UCSD-AML1 (cell line): ENCODE measurements around the gene CAMK2N2.

Experiments
- DNase-seq: peaks from one replicate; lab custom pipeline; 2025; ENCODE audit not compliant: unreplicated experiment; lab: John Stamatoyannopoulos, UW

CAMK2N2 gene

DNA sequence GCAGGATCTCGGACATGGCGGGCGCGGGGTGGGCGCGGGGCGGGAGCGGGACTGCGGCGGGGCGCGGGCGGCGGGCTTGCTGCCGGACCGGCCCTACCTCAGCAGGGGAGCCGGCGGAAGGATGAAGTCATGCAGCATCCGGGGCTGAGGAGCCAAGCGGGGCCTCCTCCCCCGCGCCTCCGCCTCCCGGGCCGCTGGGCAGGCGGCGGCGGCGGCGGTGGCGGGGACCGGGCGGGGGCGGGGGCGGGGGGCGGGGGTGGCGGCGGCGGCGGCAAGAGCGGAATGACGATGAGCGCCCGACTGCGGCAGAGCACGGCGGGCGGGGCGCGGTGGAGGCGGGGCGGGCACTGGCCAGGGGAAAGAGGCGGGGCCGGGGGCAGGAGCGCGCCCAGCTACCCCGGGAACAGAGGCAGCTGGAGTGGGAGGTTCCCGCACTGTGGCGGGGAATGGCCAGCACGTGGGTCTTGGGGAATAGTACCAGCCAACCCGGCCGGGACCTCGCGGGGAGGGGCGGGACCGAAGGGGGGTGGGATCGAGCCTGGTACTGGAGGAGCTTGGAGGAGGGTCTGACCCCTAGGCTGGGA, at the start of gene CAMK2N2:
TSS of gene CAMK2N2 (minus strand) at position 284 of the 584 bp plus-strand sequence. CDS start at position 16, 268 bp downstream.
- DNase-seq: peak; percentile 44

DNA sequence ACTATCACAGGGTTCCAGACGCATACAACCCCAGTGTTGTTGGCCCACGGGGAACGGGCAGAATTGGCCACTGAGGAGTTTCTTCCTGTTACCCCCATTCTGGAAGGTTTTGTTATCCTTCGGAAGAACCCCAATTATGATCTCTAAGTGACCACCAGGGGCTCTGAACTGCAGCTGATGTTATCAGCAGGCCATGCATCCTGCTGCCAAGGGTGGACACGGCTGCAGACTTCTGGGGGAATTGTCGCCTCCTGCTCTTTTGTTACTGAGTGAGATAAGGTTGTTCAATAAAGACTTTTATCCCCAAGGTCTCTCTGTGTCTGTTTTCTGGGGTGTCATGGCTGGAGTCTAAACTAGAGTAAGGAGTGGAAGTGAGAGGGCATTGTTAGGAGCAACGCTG, 47.4 kb upstream of the CAMK2N2 start:
- no peak for DNase-seq

DNA sequence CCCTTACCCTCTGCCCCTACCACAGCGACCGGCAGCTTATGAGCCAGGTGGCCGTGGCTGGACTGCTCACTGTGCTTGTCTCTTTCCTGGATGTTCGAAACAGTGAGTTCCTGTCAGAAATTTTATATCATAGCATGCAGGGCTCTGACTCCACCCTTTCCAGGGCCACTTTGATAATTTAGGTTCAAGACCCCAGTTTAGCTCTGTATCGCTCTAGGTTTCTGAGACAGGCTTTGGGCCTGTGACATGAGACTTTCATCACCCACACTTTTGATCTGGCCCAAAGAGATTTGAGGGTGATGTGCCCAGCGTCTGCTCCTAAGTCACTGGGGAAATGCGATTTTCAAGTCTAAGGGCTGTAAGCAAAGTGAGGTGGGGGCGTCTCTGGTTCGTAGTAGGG, 46.6 kb upstream of the CAMK2N2 start:
- DNase-seq: no peak

DNA sequence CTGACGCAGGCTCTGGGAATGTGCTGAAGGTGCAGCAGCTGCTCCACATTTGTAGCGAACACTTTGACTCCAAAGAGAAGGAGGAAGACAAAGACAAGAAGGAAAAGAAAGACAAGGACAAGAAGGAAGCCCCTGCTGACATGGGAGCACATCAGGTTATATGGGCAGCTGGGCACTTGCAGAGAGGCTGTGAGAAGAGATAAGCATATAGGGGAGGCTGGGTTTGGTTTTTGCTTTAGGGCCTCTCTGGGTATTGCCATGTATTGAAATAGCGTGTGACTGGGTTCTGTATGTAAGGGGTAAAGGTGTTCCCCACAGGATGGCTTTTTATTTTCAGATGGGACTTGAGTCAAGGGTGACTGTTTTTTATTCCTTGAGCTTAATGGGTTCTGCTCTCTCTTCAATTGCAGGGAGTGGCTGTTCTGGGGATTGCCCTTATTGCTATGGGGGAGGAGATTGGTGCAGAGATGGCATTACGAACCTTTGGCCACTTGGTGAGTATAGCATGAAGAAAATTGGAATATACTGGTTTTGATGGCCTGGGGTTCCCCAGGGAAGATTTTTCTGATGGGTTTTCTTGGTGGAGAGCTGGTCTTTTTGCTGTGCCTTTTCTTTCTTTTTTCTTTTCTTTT, 45.1 kb upstream of the CAMK2N2 start:
- no peak for DNase-seq

DNA sequence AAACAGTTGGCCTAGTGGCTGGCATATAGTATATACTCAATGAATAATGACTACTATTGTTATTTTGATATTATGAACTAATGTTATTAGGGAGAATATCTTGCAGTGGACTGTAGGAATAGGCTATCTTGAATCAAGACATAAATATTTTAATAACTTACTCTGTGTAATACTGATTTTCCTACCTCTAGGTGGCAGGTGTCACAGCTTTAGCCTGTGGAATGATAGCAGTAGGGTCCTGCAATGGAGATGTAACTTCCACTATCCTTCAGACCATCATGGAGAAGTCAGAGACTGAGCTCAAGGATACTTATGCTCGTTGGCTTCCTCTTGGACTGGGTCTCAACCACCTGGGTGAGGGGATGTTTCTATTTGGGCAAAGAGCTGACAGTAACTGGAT, 44.2 kb upstream of the CAMK2N2 start:
- DNase-seq: no peak

DNA sequence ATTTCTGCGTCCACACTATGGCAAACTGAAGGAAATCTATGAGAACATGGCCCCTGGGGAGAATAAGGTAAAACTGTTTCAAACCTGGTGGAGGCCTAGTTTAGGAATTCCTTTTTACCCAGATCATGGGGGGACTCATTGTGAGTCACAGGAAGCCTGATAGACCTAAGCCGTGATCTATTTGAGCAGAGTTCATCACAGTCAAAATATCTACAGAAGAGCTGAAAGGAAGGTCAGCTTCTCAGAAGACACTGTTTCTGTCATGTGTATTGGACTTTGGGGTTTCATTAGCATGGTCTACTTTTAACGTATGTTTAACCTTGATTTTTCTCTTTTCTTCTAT, 39.0 kb upstream of the CAMK2N2 start:
- no peak for DNase-seq

DNA sequence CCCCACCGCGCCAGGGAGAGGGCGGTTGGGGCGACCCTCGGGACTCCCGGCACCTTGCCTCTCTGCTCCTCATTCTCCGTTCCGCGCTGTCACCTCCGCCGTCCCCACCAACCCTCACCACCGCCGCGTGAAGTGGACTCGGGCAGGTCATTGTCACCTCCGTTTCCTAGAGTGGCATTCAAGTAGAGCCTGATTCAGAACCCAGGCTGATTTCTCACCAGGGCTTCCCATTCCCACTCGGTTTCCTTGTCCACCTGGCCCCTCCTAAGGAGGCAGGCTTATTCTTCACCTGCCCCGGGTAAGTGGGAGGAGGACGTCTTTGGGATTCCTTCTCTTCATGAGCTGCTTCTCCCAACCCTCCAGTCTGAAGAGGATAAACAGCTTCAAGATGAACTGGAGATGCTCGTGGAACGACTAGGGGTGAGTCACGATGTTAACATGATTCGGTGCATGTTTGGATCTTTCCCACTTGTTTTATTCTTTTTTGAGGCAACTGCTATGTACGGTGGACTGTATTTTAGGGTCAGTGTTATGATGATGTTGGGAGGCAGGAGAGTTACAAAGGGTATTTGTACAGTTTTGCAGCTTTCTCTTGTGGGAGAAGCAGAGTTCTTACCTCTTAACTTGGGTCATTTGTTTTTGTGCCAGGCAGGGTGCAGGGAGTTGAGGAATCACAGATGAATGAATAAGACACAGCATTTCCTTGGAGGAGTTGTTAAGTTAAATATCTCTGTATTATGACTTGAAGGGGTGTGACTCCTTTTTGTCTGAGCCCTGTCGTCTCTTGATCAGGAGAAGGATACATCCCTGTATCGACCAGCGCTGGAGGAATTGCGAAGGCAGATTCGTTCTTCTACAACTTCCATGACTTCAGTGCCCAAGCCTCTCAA, 38.4 kb upstream of the CAMK2N2 start:
- DNase-seq: no peak

DNA sequence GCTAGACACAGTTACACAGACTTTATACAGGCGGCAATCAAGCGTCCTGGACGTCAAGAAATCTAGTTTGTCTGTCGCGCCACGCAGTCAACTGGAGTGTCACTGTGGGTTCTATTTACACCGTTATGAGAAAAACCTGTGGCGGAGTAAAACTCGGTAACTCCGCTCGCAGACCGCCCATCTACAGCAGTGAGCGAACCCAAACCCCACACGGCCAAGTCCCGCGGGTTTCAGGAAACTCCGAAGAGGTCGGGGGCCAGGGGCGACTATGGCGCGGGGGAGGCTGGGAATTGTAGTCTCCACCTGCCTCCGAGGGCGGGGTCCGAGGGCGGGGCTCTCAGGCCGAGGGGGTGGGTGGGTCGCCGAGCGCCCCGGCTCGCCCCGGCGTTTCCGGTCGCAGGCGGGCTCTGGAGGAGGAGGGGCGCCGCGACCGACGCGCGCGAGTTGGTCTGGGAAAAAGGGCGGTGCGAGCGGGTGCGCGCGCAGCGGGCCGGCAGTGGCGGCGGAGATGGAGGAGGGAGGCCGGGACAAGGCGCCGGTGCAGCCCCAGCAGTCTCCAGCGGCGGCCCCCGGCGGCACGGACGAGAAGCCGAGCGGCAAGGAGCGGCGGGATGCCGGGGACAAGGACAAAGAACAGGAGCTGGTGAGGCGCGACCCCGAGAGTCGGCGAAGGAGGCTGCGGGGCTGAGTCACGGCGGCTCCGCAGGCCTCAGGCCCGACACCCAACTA, 37.6 kb upstream of the CAMK2N2 start, which contains the start of gene PSMD2:
TSS of gene PSMD2 (plus strand) at position 483 of the 729 bp plus-strand sequence. CDS start at position 509, 26 bp downstream.
- DNase-seq: peak; percentile 98

DNA sequence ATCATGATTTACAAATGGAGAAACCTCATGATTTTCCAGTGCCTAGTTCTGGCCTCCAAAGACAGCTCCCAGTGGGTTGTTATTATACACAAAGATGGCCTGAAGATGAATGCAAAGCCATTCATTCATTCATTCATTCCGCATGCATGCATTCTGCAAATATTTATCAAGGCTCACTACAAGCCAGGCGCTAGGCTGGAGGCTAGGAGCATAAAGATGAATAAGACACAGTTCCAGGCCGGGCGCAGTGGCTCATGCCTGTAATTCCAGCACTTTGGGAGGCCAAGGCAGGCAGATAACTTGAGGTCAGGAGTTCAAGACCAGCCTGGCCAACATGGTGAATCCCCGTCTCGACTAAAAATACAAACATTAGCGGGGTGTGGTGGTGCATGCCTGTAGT, 35.3 kb upstream of the CAMK2N2 start:
- DNase-seq: no peak

DNA sequence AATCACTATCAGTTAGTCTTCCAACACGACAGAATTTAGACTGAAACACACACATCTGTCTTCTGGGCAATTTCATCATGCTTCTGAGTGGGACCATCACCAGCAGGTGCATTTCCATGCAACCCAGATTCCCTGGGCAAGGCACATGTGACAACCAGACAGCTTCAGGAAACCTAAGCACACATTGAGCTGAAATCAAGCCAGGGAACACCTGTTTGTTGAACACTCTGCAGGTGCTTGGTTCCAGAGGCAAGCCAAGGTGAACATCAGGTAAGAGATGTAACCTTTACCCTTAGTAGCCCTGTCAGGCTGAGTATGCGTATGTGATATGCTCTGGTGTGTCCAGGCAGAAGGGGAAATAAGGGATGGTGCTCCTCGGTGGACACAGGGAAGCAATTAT, 34.4 kb upstream of the CAMK2N2 start:
- DNase-seq: no peak

DNA sequence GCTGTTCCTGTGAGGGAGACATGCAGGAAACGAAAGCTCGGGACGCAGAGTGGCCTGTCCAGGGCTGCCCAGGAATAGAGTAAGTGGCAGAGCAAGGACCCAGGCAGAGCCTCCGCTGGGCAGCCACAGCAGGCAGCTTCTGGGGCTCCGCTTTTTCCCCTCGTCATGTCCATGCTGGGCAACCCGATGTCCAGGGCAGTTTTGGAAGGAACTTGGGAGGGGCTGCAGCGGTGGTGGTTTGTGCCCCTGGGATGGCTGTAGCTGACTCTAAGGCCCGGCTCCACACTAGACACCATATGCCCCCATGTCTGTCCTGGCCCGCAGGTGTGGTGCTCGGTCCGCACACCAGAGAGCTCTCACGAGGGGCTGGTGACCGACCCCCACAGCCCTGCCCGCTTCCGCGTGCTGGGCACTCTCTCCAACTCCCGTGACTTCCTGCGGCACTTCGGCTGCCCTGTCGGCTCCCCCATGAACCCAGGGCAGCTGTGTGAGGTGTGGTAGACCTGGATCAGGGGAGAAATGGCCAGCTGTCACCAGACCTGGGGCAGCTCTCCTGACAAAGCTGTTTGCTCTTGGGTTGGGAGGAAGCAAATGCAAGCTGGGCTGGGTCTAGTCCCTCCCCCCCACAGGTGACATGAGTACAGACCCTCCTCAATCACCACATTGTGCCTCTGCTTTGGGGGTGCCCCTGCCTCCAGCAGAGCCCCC, 30.5 kb upstream of the CAMK2N2 start:
- DNase-seq: no peak

DNA sequence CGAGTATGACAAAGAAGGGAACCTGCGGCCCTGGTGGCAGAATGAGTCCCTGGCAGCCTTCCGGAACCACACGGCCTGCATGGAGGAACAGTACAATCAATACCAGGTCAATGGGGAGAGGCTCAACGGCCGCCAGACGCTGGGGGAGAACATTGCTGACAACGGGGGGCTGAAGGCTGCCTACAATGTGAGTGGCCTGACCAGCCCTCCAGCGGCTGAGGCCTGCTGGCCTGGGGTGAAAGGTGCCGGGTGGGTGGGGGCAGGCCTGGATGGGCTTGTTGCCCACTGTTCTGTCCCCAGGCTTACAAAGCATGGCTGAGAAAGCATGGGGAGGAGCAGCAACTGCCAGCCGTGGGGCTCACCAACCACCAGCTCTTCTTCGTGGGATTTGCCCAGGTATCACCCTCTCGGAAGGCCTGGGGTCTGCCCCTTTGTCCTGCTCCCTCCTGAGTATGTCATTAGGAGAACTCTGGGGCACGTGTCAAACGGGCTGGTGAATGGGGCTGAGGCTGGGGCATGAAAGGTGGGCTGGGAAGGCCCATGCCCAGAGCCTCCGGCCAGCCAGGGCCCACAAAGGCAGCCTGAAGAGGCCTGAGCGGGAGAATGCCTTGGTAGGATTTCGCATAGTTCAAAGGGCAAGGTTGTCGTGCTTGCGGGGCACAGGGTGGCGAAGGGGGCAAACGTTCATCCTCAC, 29.8 kb upstream of the CAMK2N2 start:
- no peak for DNase-seq

DNA sequence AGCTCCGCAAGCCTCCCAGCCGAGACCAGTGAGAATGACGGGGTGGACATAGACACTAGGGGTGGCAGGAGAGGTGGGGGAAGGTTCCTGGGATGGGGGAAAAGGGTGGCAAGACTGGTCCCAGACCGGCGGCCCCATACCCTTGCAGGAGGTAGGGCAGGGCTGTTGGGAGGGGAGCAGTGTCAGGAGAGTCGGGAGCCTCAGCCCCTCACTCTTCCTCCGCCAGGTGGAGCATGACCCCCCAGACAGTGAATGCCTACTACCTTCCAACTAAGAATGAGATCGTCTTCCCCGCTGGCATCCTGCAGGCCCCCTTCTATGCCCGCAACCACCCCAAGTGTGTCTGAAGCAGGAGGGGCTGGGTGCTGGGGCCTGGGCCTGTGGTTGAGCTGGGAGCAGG, 29.0 kb upstream of the CAMK2N2 start:
- no peak for DNase-seq

DNA sequence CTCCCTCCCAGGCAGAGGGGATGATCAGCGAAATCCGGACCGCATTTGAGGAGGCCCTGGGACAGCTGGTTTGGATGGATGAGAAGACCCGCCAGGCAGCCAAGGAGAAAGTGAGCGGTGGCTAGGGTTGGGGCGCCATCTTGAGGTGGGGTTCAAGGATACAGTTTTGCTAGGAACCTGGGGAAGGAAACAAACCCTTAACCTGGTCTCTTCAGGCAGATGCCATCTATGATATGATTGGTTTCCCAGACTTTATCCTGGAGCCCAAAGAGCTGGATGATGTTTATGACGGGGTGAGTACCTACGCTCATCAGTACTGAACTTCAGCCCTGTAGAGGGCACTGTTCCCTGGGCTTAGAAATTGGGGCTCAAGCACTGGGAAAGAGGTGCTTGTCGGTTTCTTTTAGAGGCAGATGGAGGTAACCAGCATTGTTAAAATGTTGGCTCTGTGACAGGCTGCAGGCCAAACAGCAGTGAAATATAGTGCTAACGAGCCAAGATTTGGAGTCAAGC, 28.1 kb upstream of the CAMK2N2 start:
- DNase-seq: peak; percentile 61

DNA sequence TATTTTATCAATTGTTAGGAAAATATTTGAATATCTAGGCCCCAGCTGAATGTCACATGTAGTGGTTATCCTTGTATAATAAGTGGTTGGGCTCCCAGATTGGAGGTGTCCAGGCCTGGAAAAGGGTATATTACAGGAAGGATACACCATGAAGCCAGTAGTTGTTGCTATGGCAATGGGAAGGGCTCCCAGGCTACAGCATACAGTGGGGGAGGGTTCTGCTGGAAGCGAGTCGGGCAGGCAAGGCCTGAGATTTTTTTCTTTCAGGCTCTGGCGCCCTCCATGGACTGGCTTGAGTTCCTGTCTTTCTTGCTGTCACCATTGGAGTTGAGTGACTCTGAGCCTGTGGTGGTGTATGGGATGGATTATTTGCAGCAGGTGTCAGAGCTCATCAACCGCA, 23.3 kb upstream of the CAMK2N2 start:
- DNase-seq: peak; percentile 50

DNA sequence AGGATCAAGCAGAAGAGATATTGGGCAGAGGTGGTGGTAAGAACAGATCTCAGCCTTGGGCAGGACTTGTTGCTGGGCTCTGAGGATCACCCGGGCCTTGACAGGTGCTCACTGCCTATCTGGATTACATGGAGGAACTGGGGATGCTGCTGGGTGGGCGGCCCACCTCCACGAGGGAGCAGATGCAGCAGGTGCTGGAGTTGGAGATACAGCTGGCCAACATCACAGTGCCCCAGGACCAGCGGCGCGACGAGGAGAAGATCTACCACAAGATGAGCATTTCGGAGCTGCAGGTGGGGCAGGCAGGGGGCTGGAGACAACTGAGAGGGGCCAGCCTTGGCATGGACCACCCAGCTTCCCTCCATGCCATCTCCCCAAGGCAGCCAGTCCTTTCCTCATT, 22.3 kb upstream of the CAMK2N2 start:
- no peak for DNase-seq

DNA sequence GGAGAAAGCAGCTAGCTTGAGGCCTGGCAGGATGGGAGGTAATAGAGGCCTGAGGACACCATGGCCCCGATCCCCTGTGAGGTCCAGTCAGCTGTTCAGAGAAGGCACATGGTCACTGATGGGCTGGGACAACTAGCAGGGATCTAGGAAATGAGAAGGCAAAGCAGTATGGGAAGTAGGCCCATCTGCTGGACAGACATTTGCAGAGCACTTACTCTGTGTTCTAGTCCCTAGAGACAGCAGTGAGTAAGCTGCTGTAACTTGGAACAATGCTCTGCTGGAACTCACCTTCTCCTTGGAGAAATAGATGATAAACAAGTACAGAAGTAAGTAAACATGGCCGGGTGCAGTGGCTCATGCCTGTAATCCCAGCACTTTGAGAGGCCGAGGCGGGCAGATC, 21.6 kb upstream of the CAMK2N2 start:
- DNase-seq: no peak

DNA sequence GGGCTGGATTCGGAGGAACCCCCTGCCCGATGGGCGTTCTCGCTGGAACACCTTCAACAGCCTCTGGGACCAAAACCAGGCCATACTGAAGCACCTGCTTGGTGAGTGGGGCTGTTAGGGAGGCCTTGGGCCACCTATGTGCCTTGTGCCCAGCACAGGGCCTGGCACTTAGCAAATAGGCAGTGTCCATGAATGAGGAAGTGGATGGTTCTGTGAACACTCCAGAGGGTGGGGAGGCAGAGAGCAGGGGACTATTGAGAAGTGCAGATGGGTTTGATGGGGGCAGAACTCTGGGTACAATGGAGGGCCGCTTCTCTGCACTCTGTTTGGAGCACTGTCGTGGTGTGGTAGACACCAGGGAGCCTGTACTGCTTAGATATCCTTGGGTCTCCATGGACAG, 16.0 kb upstream of the CAMK2N2 start:
- DNase-seq: no peak

DNA sequence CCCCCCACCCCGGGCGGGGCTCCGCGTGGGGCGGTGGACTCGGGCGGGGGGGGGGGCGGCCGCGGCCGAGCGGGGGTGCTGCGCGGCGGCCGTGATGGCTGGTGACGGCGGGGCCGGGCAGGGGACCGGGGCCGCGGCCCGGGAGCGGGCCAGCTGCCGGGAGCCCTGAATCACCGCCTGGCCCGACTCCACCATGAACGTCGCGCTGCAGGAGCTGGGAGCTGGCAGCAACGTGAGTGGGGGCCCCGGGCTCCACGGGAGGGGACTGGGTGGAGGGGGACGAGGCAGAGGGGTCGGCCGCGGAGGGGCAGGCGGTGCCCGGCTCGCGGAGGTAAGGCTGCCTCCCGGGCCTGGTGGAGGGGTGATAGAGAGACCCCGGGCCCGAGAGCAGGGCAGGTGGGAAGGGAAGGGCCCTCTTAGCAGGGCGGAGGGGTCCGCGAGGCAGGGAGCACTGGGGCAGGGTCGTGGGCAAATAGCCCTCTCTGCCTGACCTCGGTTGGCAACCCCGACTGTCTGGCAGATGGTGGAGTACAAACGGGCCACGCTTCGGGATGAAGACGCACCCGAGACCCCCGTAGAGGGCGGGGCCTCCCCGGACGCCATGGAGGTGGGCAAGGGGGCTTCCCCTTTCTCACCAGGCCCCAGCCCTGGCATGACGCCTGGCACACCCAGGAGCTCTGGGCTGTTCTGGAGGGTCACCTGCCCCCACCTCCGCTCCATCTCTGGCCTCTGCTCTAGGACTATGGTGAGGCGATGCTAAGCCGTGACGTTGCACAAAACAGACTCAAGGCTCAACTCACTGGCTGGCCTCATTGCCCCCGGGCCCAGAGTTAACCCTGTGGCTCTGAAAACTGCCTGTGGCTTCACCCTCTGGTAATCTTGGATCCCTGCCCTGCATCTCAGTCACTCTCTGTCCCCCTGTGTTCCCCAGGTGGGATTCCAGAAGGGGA, 14.9 kb upstream of the CAMK2N2 start, which contains the start of gene ECE2:
TSS of gene ECE2 (plus strand) at position 62 of the 950 bp plus-strand sequence. CDS start at position 194, 132 bp downstream.
- no peak for DNase-seq
